SJSA1 (cell line): ENCODE measurements around the gene P2RX3. TPM values are rescaled to one million over a fixed set of nuclear protein-coding genes. Genes with fewer than 3 reads are reported as not detected.
"Not testable (repeated sequence)": the region's sequence is repeated elsewhere in the genome, so short reads cannot be mapped to it uniquely, and the experiment has no call there.

ENCODE experiments used
- DNase-seq, 2 experiments: peaks; one replicate each; pipeline ENCODE4 v3.0.0-alpha.2; 2015 to 2020; ENCODE audit warnings: low spot score in 2 of 2, low read depth in 1 of 2
- H3K27ac ChIP-seq: fragments of 250-450 bp; sonication (Bioruptor Pico); 2 replicates; pipeline ENCODE4 v1.5.1; 2020; ENCODE audit warnings: mild to moderate bottlenecking, moderate library complexity
- H3K27me3 ChIP-seq: fragments of 250-450 bp; sonication (Bioruptor Pico); replicated peaks from 2 replicates; pipeline ENCODE4 v1.5.1; 2020; ENCODE audit warnings: mild to moderate bottlenecking, moderate library complexity
- H3K36me3 ChIP-seq: fragments of 250-450 bp; sonication (Bioruptor Pico); 2 replicates; pipeline ENCODE4 v1.5.1; 2020; ENCODE audit warnings: mild to moderate bottlenecking
- H3K4me1 ChIP-seq: fragments of 250-450 bp; sonication (Bioruptor Pico); replicated peaks from 2 replicates; pipeline ENCODE4 v1.6.1; 2021; ENCODE audit warnings: mild to moderate bottlenecking
- H3K4me3 ChIP-seq: fragments of 250-450 bp; sonication (Bioruptor Pico); 2 replicates; pipeline ENCODE4 v1.5.1; 2020; ENCODE audit warnings: mild to moderate bottlenecking
- H3K9me3 ChIP-seq: fragments of 250-450 bp; sonication (Bioruptor Pico); replicated peaks from 2 replicates; pipeline ENCODE4 v1.5.1; 2020; ENCODE audit warnings: mild to moderate bottlenecking
- total RNA-seq: library from RNA; depleted of rRNA; stranded (reverse); fragments of >200 nt; shearing (Covaris generic); gene quantifications from 2 replicates; pipeline ENCODE4 v1.2.3, GENCODE V29; 2014

Gene P2RX3
- total RNA-seq, 1 experiment from 2014 or later: not detected

DNA sequence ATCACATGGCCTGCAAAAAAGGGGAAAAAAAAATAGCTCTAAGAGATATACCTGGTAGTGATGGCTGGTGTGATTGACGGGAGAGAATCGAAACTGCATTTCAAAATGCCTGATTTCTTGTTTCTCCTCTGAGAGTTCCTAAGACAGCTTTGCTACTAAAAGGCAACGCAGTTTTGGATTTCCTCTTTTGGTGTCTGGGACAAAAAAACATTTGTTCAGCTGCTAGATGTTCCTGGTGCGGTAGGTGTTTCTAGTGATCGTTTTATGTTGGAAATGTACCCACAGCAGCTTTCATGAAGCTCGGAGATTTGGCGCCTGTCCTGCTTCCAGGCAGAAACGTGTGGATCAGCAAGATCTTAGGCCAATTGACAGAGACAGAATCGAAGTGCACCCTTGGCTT, 18.1 kb downstream of the P2RX3 start:
- Histone ChIP-seq H3K4me1 (no peaks in the 10 kb centered on the region), H3K36me3 (no peaks in the 10 kb centered on the region), H3K4me3 (no peak overlapping the region), H3K27ac (no peak overlapping the region), H3K27me3 (peaks cover 10% of the 10 kb centered on the region), H3K9me3 (no peaks in the 10 kb centered on the region)
- DNase-seq: no peak

DNA sequence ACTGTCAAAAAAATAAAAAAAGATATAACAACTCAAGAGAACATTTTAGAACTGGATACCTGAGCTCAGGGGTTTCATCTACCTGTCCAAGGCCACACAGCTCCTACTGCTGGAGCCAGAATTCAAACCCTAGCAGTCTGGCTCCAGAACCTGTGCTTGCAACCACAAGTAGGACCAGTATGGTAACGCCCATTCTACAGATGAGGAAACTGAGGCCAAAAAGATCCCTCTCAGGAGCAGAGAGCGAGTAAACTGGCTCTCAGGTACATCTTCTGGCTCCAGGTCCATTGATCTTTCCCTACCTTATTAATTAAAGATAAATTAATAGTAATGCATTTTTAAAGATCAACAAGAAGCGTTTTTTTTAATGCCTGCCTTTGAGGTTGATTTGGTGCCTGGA, 19.2 kb downstream of the P2RX3 start:
- DNase-seq: no peak
- peaks cover 13% of the 10 kb centered on the region for H3K27me3 ChIP-seq
- no peaks in the 10 kb centered on the region for H3K4me1 ChIP-seq
- H3K4me3 ChIP-seq: no peak overlapping the region
- no peaks in the 10 kb centered on the region for H3K9me3 ChIP-seq
- no peaks in the 10 kb centered on the region for H3K36me3 ChIP-seq
- no peak overlapping the region for H3K27ac ChIP-seq

DNA sequence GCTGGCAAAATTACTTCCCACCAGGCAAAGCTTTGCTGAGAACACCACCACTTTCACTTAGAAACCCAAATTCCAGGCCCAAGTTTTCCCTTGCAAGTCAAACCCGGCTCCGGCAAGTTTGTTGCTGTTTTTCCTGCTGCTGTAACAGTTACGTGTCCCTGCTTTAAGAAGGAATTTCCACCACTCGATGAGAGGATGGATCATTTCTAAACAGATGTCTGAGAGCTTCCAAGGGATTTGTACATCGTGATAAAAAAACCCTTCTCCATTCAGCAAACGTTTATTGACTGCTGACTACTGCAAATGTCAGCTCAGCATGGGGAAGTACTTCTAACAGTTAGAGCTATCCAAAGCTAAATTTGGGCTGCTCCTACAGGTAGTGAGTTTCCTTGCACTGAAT, 19.7 kb downstream of the P2RX3 start:
- Histone ChIP-seq H3K27me3 (peaks cover 13% of the 10 kb centered on the region), H3K4me1 (no peaks in the 10 kb centered on the region), H3K36me3 (no peaks in the 10 kb centered on the region), H3K27ac (no peak overlapping the region), H3K4me3 (no peak overlapping the region), H3K9me3 (no peaks in the 10 kb centered on the region)
- DNase-seq: no peak

DNA sequence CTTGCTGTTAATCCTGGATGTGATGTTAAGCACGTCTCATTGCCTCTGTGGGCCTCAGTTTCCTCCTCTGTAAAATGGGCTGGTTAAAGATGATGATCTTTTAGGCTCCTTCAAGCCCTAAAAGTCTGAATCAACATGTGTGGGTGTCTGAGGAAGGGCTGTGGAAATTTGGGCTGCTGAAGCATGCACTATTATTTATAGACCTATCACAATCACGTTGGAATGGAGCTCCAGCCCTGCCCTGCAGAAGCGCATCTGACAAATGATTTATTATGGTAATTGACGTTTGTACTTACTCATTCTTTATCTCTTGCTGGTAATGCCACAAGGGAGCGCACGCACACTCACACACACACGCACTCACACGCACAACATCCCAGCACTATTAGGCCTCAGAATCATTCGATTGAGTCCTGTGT, 20.4 kb downstream of the P2RX3 start:
- no peak overlapping the region for H3K27ac ChIP-seq
- no peak for DNase-seq

DNA sequence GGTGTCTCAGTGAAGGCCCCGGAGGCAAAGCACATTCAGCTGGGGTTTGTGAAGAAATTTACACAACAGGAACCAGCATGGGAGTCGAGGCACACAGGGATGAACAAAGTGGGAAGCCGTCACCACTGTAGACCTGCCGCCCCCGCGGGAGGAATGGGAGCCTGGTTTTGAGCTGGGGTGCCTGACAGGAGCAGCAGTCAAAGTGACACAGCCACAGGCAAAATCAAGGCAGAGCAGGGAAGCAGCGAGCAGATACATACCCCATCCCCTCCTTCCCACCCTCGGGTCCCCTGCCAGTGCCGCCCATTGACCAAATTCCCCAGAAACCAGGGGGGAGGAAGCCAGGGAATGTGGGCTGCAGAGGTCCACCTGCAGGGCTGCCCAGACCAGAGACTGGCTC, 20.8 kb downstream of the P2RX3 start:
- Histone ChIP-seq H3K4me1 (no peaks in the 10 kb centered on the region), H3K27me3 (peaks cover 13% of the 10 kb centered on the region), H3K27ac (no peak overlapping the region), H3K36me3 (no peaks in the 10 kb centered on the region), H3K9me3 (no peaks in the 10 kb centered on the region), H3K4me3 (no peak overlapping the region)
- no peak for DNase-seq

More for the DNA sequence above, 20.4 kb downstream of the P2RX3 start:
- Histone ChIP-seq H3K4me3 (no peak overlapping the region), H3K36me3 (no peaks in the 10 kb centered on the region), H3K9me3 (no peaks in the 10 kb centered on the region), H3K27me3 (peaks cover 13% of the 10 kb centered on the region), H3K4me1 (no peaks in the 10 kb centered on the region)

DNA sequence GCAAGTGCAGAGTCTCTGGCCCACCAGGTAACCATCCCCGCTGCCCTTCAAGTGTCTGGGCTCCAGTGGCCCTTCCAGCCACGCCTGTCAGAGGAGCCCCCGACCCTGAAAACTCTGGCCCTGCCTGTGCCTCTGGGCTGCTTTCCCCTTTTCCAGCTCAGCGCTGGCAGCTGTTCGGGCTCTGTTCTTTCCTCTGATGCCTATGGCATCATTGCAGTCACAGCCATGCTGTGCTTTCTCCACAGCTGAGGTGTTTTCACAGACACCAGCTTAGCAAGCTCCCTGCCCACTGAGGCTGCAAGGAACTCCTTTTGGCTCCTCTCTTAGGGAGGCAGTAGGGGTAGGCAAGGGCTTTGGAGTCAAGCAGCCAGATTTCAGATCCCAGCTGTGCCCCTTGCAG, 21.2 kb downstream of the P2RX3 start:
- Histone ChIP-seq H3K27me3 (peaks cover 13% of the 10 kb centered on the region), H3K4me1 (no peaks in the 10 kb centered on the region), H3K9me3 (no peaks in the 10 kb centered on the region), H3K27ac (no peak overlapping the region), H3K36me3 (no peaks in the 10 kb centered on the region), H3K4me3 (no peak overlapping the region)
- DNase-seq: no peak

DNA sequence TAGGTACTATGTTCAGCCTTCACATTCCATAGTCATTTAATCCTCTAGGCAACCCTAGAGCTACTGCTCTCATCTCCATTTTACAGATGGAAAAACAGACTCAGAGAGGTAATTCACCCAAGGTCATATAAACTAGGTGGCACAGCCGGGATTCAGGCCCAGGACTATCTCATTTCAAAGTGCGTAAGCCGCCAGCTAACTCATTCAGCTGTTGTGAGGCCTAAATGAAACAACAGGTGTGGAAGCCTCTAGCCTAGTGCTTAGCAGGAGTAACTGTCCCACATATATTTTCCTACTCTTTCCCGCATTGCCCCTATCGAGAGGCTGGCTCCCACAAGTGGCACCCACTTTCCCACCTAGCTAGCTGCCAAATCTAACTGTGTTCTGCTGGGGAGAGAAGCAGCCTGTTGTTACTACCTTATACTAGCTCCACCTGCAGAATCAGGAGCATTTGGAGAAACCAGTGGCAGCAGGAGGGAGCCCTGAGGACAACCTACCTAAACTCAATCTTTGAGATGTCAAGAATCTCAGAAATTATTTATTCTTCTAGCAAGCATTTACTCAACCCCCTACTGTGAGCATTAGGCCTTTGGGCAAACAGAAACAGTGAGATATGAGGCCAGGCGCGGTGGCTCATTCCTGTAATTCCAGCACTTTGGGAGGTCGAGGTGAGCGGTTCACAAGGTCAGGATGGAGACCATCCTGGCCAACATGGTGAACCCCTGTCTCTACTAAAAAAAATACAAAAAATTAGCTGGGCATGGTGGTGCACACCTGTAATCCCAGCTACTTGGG, 21.9 kb downstream of the P2RX3 start:
- H3K9me3 ChIP-seq: no peaks in the 10 kb centered on the region
- H3K4me3 ChIP-seq: no peak overlapping the region
- no peak overlapping the region for H3K27ac ChIP-seq
- DNase-seq: no peak
- no peaks in the 10 kb centered on the region for H3K36me3 ChIP-seq
- H3K4me1 ChIP-seq: no peaks in the 10 kb centered on the region
- peaks cover 13% of the 10 kb centered on the region for H3K27me3 ChIP-seq

DNA sequence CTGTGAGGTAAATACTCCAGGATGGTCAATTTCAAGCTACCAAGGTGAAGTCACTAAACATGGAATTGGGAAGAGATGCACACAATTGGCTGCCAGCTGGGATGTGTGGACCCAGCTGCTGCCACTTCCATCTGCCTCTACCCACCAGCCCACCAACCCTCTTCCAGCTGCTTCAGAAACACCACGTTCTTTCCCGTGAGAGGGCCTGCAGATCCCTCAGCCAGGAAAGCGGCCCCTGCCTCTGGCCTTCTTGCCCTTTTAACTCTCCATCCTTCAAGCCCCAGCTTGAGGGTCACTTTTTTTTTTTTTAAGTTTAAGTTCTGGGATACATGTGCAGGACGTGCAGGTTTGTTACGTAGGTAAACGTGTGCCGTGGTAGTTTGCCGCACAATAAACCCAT, 22.8 kb downstream of the P2RX3 start:
- H3K4me1 ChIP-seq: no peaks in the 10 kb centered on the region
- no peak overlapping the region for H3K27ac ChIP-seq
- H3K36me3 ChIP-seq: no peaks in the 10 kb centered on the region
- DNase-seq: no peak
- H3K4me3 ChIP-seq: no peak overlapping the region
- peaks cover 13% of the 10 kb centered on the region for H3K27me3 ChIP-seq
- H3K9me3 ChIP-seq: no peaks in the 10 kb centered on the region

DNA sequence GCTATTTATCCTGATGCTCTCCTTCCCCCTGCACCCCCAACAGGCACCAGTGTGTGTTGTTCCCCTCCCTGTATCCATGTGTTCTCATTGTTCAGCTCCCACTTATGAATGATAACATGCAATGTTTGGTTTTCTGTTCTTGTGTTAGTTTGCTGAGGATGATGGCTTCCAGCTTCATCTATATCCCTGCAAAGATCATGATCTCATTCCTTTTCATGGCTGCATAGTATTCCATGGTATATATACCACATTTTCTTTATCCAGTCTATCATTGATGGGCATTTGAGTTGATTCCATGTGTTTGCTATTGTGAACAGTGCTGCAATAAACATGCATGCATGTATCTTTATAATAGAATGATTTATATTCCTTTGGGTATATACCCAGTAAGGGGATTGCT, 23.3 kb downstream of the P2RX3 start:
- DNase-seq, H3K36me3 ChIP-seq, H3K9me3 ChIP-seq, H3K27ac ChIP-seq, H3K4me3 ChIP-seq, H3K4me1 ChIP-seq: not testable (repeated sequence)
- H3K27me3 ChIP-seq: peaks cover 13% of the 10 kb centered on the region

DNA sequence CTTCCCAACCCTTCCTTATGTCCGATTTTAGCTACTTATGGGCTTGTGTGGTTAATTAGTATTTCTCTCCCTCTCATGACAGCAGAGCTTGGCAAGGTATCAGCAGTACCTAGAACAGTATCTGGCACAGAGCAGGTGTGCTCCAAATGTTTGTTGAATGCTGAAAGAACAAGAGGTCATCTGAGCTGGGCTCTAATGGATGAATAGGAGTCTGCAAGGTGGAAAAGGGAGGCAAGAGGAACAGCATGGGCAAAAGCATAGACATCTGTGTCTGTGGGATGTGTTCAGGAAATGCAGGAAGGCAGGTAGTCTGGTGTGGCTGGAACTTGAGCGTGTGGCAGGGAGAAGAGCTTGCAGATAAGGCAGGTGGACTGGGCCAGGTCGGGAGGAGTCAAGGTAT, 23.8 kb downstream of the P2RX3 start:
- no peak for DNase-seq
- Histone ChIP-seq H3K4me3 (no peak overlapping the region), H3K27ac (no peak overlapping the region), H3K9me3 (no peaks in the 10 kb centered on the region), H3K27me3 (peaks cover 13% of the 10 kb centered on the region), H3K4me1 (no peaks in the 10 kb centered on the region), H3K36me3 (no peaks in the 10 kb centered on the region)

DNA sequence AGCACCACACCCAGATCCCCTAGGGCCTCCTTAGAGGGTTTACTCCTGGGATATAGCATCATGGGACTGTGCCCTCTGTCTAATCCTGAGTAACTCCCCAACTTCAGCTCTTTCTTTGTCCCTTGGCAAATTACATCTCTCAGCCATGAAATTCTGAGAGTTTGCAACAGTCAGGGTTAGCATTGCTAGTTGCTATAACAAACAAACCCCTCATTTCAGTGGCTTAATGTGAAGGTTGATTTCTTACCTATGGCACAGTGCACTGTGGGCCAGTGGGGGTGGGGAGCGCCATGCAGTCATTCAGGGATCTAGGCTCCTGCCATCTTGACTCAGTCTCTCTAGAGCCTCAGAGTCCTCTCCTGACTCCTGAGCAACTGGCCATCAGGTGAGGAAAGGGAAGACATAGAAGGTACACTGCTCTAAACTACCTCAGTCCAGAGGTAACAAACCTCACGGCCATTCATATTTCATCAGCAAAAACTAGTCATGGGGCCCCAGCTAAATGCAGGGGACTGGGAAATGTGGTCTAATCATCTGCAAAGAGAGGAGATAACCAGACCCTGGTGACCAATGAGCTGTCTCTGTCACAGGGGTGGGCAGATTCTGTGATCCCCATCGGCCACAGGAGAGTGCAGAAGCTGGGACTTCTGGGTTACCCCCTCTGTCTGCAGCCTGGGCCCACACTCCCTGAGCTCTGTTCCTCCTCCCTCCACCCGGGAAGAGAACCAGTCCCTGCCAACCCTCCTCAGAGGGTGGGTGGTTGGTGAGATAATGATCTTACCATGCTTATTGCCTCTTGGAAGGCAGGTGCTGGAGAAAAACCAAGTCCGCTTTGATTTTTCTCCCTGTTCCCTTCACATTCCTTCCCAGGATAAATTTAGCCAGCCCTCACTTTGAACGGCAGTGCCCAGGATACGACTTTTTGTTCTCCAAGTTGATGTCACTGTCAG, 25.3 kb downstream of the P2RX3 start:
- Histone ChIP-seq H3K27ac (no peak overlapping the region), H3K27me3 (peaks cover 10% of the 10 kb centered on the region), H3K36me3 (no peaks in the 10 kb centered on the region), H3K9me3 (no peaks in the 10 kb centered on the region), H3K4me3 (no peak overlapping the region), H3K4me1 (no peaks in the 10 kb centered on the region)
- no peak for DNase-seq

DNA sequence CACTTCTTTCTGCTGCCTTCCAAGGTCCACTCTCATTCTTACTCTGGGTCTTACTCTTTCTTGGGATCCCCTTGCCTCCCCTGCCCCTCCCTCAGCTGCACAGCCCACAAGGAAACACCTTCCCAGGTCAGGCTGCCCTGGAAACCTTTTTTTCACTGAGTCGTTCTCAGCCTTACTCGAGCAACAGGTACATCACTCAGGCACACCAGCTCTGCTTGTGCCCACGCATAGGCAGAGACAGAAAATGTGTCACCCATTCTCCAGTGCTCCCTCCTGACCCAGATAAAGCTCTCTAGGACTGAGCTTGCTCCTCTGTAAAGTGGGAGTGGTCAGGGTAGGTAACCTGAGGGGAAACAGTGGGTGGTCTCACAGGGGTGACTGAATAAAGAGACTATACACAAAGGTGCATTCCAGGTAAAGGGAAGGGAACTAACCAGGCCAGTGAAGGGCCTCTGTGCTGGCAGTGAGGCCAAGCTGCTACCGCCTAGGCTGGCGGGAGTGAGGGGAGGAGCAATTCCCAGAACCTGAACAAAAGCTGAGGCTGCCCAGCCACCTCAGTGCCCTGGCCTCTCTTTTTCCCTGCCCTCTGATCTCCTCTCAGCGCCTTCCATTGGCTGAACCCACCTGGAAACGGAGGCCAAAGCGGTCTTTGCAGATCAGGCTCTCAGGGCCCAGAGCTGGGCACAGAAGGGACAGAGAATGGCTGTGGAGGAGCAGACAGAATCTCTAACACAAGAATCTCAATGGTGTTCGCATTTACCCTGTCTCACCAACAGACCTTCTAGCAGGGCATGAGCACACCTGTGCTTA, 26.9 kb downstream of the P2RX3 start:
- Histone ChIP-seq H3K27me3 (peaks cover 6% of the 10 kb centered on the region), H3K9me3 (no peaks in the 10 kb centered on the region), H3K36me3 (no peaks in the 10 kb centered on the region), H3K4me3 (no peak overlapping the region), H3K27ac (no peak overlapping the region), H3K4me1 (no peaks in the 10 kb centered on the region; the same call in 1 of the 2 replicates)
- no peak for DNase-seq

DNA sequence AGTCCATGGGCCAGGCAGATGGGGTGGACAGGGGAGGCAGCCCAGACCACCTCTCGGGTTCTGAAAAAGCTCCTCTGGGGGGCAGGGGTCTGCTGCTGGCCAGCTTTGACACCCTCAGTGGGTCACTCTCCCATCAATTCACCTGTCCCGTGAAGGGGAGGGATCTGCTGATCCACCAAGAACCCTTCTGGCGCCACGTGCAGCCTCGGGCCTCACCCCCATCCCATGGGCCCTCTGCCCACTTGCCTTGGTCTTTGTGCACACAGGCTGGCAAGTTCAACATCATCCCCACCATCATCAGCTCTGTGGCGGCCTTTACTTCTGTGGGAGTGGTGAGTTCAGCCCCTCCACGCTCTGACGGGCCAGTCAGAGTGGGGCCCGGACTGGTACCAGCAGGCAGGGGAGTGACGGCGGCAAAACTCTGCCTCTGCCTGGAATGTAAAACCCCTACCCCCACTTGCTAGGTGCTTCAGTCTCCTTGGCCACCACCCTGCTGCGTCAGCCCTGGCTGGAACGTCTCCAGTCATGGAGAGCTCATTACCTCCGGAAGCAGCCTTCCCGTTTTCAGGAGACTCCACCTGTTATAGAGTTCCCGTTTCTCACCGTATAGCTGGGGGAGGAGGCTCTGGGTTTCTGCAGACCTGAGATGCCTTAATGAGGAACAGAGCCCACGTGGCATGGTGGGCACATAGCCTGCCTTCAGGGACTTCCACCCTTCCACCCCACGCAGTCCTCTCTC, 30.1 kb downstream of the P2RX3 start:
- H3K4me3 ChIP-seq: no peak overlapping the region
- no peak overlapping the region for H3K27ac ChIP-seq
- no peak for DNase-seq
- no peaks in the 10 kb centered on the region; the same call in 1 of the 2 replicates for H3K4me1 ChIP-seq
- H3K36me3 ChIP-seq: no peaks in the 10 kb centered on the region
- no peaks in the 10 kb centered on the region for H3K9me3 ChIP-seq
- peaks cover 3% of the 10 kb centered on the region; the same call in 1 of the 2 replicates for H3K27me3 ChIP-seq
